Gastroesophageal sphincter (tissue), 3 donors: ENCODE data around the gene CMSS1.

Source experiments
- CTCF ChIP-seq, 4 experiments: fragments of 200-600 bp in 2 of 4; fragments of 450-650 bp in 2 of 4; sonication (generic) in 1 of 4; IDR thresholded peaks; one replicate each; pipeline ENCODE4 v1.5.1; 2017 to 2019; ENCODE audit warnings: antibody characterized with exemption in 4 of 4, mild to moderate bottlenecking in 2 of 4, moderate library complexity in 2 of 4
- EP300 ChIP-seq: sonication (generic); formaldehyde crosslinking; IDR thresholded peaks from one replicate; pipeline ENCODE4 v1.6.1; 2017; ENCODE audit warnings: antibody characterized with exemption, mild to moderate bottlenecking
- POLR2A ChIP-seq, 2 donors: fragments of 450-650 bp; IDR thresholded peaks; one replicate each; pipeline ENCODE4 v1.6.1; 2017; ENCODE audit warnings: antibody characterized with exemption in 2 of 2, mild to moderate bottlenecking in 2 of 2, moderate library complexity in 1 of 2
- POLR2AphosphoS5 ChIP-seq: sonication (generic); formaldehyde crosslinking; IDR thresholded peaks from one replicate; pipeline ENCODE4 v1.6.1; 2017; ENCODE audit warnings: antibody characterized with exemption

GRCh38 chr3:100086401-100086800 lies 268.7 kb downstream of the CMSS1 start:
- no peak for TF ChIP-seq POLR2A (IDR thresholded peaks at IDR 0.05)
- TF ChIP-seq CTCF (IDR thresholded peaks at IDR 0.05): no peak
- no peak for TF ChIP-seq POLR2AphosphoS5
- TF ChIP-seq EP300: no peak
